Breast epithelium (tissue), 4 donors: ENCODE measurements around the gene SYNPO. TPM values are rescaled to one million over a fixed set of nuclear protein-coding genes. Genes with fewer than 3 reads are reported as not detected.

Experiments used
- DNase-seq, 2 donors: peaks; one replicate each; pipeline ENCODE4 v3.0.0-alpha.2; 2019; ENCODE audit warnings: low spot score in 2 of 2
- H3K27ac ChIP-seq, 2 donors: fragments of 200-600 bp; sonication (generic) in 1 of 2; one replicate each; pipeline ENCODE4 v1.5.1; 2016 to 2019; ENCODE audit warnings: mild to moderate bottlenecking in 1 of 2
- H3K27me3 ChIP-seq, 2 donors: fragments of 200-600 bp; sonication (generic) in 1 of 2; one replicate each; pipeline versions ENCODE4 v1.5.1 to v1.6.0; 2017 to 2019; ENCODE audit warnings: control low read depth in 1 of 2, mild to moderate bottlenecking in 1 of 2
- H3K36me3 ChIP-seq: fragments of 200-600 bp; one replicate; pipeline ENCODE4 v1.5.1; 2019
- H3K4me1 ChIP-seq, 2 donors: fragments of 200-600 bp; sonication (generic); one replicate each; pipeline ENCODE4 v1.5.1; 2016 to 2019; ENCODE audit warnings: control low read depth in 1 of 2
- H3K4me3 ChIP-seq, 3 donors: fragments of 200-600 bp; sonication (generic); 1 replicate in 2 of 3; 2 replicates in 1 of 3; pipeline ENCODE4 v1.5.1; 2016 to 2019; ENCODE audit warnings: mild to moderate bottlenecking in 3 of 3, moderate library complexity in 2 of 3
- H3K9me3 ChIP-seq, 2 donors: fragments of 200-600 bp; sonication (generic) in 1 of 2; one replicate each; pipeline ENCODE4 v1.5.1; 2016 to 2019; ENCODE audit warnings: control low read depth in 1 of 2
- CTCF ChIP-seq, 3 donors: fragments of 450-650 bp; IDR thresholded peaks; one replicate each; pipeline ENCODE4 v1.5.1; 2016 to 2017; ENCODE audit warnings: antibody characterized with exemption in 3 of 3, mild to moderate bottlenecking in 3 of 3, moderate library complexity in 3 of 3
- POLR2A ChIP-seq: fragments of 450-650 bp; IDR thresholded peaks from one replicate; pipeline ENCODE4 v1.6.1; 2016; ENCODE audit warnings: antibody characterized with exemption, mild to moderate bottlenecking, moderate library complexity
- POLR2AphosphoS5 ChIP-seq, 3 donors: sonication (generic); formaldehyde crosslinking; IDR thresholded peaks; one replicate each; pipeline ENCODE4 v1.6.1; 2017; ENCODE audit warnings: antibody characterized with exemption in 3 of 3
- intact Hi-C: fragments of 100-400 bp; cut with DNase I; formaldehyde crosslinking; loops from one replicate; pipeline ENCODE4 v1.15.1; 2023; ENCODE audit warnings: low total_unique reads
- total RNA-seq, 3 donors: library from RNA; depleted of rRNA; stranded (reverse); fragments of >200 nt; gene quantifications; one replicate each; pipeline ENCODE4 v1.1.0, GENCODE V29; 2016

The SYNPO gene
- total RNA-seq, 3 donors from 2014 or later, result 6.3 to 22.4 (median 15.4) TPM

- Histone ChIP-seq H3K27me3 (no peaks in the 10 kb centered on the region), H3K4me3 (no peak overlapping the region), H3K4me1 (peaks cover 0 to 5% of the 10 kb centered on the region in 2 donors), H3K27ac (peak overlapping the region in 1 of 2 donors; percentile 64), H3K36me3 (no peaks in the 10 kb centered on the region), H3K9me3 (no peaks in the 10 kb centered on the region)
- TF ChIP-seq POLR2A (no peak), POLR2AphosphoS5 (IDR thresholded peaks at IDR 0.05) (no peak), CTCF (IDR thresholded peaks at IDR 0.05) (no peak)
- intact Hi-C loops, result no loop called here
- DNase-seq, result peak in 1 of 2 donors; percentile 53
These were observed 9.8 kb upstream of the SYNPO start for GRCh38 chr5:150630461-150631325.

- Histone ChIP-seq H3K4me1 (peaks cover 0 to 5% of the 10 kb centered on the region in 2 donors), H3K27me3 (no peaks in the 10 kb centered on the region), H3K9me3 (no peaks in the 10 kb centered on the region), H3K27ac (peak overlapping the region in 1 of 2 donors; percentile 64), H3K4me3 (no peak overlapping the region), H3K36me3 (no peaks in the 10 kb centered on the region)
- TF ChIP-seq POLR2AphosphoS5 (IDR thresholded peaks at IDR 0.05) (no peak), POLR2A (no peak), CTCF (IDR thresholded peaks at IDR 0.05) (no peak)
- intact Hi-C loops, result no loop called here
- no peak for DNase-seq
These were observed 9.1 kb upstream of the SYNPO start for GRCh38 chr5:150631326-150631701.

- H3K27ac ChIP-seq, result peak overlapping the region in 1 of 2 donors; percentile 58
- H3K36me3 ChIP-seq, result no peaks in the 10 kb centered on the region
- no peaks in the 10 kb centered on the region for H3K27me3 ChIP-seq
- no peak overlapping the region for H3K4me3 ChIP-seq
- DNase-seq, result no peak
- H3K9me3 ChIP-seq, result no peaks in the 10 kb centered on the region
- intact Hi-C loops, result no loop called here
- peaks cover 0 to 5% of the 10 kb centered on the region in 2 donors for H3K4me1 ChIP-seq
- TF ChIP-seq CTCF (IDR thresholded peaks at IDR 0.05), result no peak
- TF ChIP-seq POLR2A, result no peak
- TF ChIP-seq POLR2AphosphoS5 (IDR thresholded peaks at IDR 0.05), result no peak
These were observed 7.9 kb upstream of the SYNPO start for GRCh38 chr5:150632305-150633160.

- H3K4me1 ChIP-seq, result peaks cover 0 to 5% of the 10 kb centered on the region in 2 donors
These were observed 7.0 kb upstream of the SYNPO start for GRCh38 chr5:150633429-150633828.

More at GRCh38 chr5:150633429-150633828, 7.0 kb upstream of the SYNPO start:
- no peaks in the 10 kb centered on the region for H3K27me3 ChIP-seq
- no peaks in the 10 kb centered on the region for H3K36me3 ChIP-seq
- intact Hi-C loops, result no loop called here
- no peak overlapping the region for H3K4me3 ChIP-seq
- peak overlapping the region in 1 of 2 donors; percentile 17 for H3K27ac ChIP-seq
- no peaks in the 10 kb centered on the region for H3K9me3 ChIP-seq
- no peak for DNase-seq
- TF ChIP-seq POLR2AphosphoS5 (IDR thresholded peaks at IDR 0.05), result no peak
- no peak for TF ChIP-seq CTCF (IDR thresholded peaks at IDR 0.05)
- no peak for TF ChIP-seq POLR2A
